Activated CD8-positive, alpha-beta memory T cell treated with anti-CD3 and anti-CD28 coated beads for 48 hours (primary cell): Measurements from ENCODE around the gene BCL2L14.
A peak's percentile ranks its signal among the peaks of the same experiment; 100 is the strongest.

Experiments used
- DNase-seq, 3 experiments: peaks; one replicate each; pipeline ENCODE4 v3.0.0-alpha.2; 2020; ENCODE audit warnings: low read depth in 2 of 3, low spot score in 2 of 3

The BCL2L14 gene

DNA sequence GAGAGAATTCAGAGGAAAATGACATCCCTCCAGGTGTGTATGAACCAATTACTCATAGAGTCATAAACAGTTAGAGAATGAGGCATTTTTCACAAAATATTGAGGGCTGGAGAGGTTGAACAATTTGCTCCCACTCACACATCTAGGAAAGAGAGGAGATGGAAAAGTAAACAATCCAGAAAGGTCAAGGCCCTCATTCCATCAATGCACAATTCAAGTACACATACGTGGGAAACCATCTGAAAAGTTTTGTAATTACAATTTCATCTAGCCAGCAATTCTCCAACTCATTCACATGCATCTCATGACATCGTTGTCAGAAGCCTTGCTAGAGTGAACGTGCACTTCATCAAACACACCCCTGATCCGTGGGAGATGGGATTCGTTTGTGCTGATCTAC lies 15.7 kb upstream of the BCL2L14 start:
- DNase-seq = no peak

DNA sequence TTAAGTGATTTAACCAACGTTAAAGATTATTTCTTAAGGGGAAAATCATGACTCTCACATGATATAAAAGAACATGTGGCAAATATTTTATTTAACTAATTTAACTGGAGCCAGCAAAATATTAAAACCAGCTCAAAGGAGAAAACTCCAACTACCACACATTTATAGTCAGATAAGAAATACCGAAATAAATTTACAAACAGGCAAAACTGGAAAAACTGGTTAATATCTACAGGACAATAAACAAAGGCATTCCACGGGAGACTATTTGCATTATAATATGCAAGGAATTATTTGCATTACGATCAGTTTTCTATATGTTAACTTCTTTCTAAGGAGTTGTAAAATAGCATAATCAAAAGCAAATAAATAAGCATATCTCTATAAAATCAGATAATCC lies 13.8 kb upstream of the BCL2L14 start:
- no peak for DNase-seq

DNA sequence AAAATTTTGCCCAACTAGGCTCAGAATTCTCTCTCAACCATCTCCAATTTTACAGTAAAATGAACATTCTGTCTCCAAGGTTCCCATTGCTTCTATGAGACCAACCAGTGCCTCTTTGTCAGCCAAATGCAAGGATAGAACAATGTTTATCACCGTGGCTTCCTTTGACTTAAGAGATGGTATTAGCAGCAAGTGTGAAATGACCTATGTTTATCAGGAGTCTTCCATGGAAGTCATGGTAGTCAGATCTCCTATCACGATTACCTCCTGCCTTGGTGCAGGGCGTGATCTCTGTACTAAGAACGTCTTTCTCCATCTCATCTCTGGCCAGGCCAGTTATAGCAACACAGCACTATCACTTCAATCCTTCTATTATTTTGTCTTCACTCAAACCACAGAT lies 6.1 kb upstream of the BCL2L14 start:
- no peak for DNase-seq

DNA sequence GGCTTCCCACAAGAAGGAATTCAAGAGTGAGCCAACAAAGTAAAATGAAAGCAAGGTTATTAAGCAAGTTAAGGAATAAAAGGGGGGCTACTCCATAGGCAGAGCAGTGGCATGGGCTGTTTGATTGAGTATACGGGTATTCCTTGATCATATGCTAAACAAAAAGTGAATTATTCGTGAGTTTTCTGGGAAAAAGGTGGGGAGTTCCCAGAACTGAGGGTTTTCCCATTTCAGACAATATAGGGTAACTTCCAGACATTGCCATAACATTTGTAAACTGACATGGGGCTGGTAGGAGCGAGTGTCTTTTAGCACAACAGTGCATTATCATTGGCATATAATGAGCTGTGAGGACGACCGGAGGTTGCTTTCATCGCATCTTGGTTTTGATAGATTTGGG lies 2.0 kb upstream of the BCL2L14 start:
- DNase-seq = no peak

DNA sequence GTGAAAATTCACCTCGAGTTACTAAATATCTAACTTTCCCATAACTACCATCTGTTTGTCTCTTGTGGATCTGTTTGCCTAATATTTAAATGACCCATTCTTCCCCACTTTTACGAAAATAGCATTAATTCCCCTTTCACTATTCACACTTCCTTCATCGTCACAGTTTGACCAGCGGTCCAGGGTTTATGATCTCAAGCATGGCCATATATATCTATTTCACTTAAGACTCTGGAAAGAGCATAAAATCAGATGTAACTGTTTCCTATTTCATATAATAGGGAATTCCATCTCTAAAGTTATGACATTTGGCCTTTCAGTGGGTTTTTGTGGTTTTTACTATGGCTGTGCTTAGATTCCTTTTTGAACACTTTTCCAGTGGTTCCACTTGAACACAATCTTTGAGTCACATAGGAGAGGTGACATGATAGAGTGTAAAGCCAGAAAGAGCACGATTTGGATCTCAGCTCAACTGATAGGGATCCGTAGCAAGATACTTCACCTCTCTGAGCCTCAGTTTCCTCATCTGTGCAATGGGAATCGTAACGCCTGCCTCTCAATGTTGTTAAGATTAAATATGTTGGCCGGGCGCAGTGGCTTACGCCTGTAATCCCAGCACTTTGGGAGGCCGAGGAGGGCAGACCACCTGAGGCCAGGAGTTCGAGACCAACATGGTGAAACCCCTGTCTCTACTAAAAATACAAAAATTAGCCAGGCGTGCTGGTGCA lies 754 bp upstream of the BCL2L14 start:
- no peak for DNase-seq

DNA sequence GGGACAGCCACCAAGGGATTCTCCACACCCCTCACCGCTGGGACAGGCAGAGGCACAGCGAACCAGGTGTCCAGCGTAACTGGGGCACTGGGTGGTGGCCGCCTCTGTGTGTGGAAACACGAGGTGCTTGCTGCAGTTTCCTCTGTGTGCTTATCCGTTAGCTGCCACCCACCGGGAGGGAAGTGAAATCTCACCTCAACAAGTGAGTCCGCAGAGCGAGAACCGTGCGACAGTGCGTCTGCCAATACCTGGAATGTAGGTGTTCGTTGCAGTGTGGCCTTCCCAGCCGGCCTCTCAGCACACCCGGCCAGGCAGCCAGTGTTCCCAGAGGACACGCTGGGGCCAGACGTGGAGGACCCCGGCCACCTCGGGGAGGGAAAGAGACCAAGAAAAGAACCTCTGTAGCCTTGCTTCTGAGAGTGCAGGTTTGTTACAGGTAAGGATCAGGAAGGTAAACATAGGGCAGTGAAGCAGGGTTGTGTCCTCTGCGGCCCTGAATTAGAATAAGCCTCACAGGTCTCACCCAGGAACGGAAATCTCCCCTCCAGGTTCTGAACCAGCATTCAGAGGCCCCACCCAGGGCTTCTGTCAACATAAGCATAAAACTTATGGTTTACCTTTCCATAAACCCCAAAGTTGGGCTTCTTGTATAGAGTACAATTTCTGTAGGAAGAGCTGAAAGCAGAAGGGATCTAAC lies 1.5 kb downstream of the BCL2L14 start:
- DNase-seq = peak in 1 of 3 experiments; percentile 5

DNA sequence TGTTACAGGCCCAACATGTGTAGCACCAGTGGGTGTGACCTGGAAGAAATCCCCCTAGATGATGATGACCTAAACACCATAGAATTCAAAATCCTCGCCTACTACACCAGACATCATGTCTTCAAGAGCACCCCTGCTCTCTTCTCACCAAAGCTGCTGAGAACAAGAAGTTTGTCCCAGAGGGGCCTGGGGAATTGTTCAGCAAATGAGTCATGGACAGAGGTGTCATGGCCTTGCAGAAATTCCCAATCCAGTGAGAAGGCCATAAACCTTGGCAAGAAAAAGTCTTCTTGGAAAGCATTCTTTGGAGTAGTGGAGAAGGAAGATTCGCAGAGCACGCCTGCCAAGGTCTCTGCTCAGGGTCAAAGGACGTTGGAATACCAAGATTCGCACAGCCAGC lies 8.6 kb downstream of the BCL2L14 start:
- DNase-seq = no peak

DNA sequence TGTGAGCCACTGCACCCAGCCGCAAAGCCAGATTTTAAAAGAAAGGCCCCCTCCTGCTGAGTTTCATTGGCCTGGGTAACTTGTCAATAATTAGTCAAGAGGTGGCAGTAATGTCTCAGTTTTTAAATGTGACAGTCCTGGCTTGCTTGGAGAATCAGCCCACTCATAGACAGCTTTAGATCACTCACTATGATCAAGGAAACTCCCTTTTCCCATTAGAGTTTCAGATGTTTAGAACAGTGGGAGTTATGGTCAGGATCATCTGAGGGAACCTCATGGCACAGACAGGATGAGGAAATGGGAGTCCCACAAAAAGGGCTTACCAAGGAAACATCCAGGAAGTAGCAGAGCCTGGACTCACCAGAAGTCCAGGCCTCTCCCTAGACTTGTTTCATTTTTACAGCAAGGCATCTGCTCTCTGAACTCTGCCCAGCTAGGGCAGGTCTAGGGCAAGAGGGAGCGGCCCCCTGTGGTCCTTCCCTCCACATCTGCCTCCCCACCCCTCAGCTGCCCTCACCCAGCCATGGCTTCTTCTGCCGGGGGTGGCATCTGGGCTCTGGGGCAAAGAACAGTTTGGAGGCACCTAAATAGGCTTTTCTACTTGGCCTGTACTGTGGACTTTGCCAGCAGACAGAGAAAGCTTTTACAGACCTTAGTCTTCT lies 11.2 kb downstream of the BCL2L14 start:
- no peak for DNase-seq

DNA sequence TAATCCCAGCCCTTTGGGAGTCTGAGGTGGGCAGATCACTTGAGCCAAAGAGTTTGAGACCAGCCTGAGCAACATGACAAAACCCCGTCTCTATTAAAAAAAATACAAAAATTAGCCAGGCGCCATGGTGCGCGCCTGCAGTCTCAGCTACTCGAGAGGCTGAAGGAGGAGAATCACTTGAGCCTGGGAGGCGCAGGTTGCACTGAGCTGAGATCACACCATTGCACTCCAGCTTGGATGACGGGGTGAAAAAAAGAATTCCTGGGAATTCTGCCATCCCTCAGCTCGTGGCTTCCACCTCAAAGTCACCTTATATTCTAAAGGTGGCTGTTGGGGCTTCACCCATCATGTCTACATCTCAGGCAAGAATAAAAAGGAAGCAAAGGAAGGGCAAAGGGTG lies 12.9 kb downstream of the BCL2L14 start:
- no peak for DNase-seq

DNA sequence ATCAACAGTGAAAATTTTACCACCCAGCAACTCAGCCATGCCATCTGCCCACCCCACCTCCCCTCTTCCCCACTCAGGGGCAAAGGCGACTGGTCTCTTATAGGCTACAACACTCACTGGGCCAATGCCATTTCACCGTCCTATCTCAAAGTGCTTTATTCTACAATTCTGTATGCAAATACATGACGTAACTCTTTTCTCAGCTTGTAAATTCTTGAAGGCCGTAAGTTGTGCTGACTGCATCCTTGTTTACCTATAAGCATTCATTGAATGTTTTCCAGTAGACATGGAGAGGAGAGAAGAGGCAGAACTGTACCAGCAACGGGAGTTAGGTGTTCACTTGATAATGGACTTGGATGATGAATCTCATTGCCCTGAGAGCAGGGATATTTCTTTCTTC lies 15.6 kb downstream of the BCL2L14 start:
- DNase-seq = no peak

DNA sequence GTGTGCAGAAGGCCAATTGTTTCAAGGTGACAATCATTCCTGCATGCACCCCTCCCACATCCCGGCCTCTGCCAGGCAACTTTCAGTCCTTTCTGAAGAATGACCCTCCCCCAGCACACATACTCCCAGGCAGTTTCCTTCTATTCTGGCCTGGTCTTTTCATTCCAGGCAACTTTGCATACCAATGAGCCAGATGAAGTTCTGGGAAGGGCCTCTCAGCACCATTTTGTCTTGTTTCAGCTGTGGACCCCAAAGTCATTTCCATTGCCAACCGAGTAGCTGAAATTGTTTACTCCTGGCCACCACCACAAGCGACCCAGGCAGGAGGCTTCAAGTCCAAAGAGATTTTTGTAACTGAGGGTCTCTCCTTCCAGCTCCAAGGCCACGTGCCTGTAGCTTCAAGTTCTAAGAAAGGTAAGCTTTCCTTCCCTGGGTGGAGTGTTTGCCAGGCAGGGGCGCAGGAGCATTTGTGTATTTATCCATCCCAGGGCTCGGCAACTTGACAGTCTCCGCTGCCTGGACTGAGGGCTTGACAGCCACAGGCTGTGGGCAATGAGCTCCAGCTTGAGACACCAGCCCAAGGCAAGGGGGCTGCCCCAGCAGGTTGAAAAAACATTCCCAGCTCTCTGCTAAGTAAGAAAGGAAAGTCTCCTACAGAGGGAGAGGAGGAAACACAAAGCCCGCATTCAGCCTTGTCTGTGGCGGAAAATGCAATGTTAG lies 16.4 kb downstream of the BCL2L14 start:
- DNase-seq = no peak

DNA sequence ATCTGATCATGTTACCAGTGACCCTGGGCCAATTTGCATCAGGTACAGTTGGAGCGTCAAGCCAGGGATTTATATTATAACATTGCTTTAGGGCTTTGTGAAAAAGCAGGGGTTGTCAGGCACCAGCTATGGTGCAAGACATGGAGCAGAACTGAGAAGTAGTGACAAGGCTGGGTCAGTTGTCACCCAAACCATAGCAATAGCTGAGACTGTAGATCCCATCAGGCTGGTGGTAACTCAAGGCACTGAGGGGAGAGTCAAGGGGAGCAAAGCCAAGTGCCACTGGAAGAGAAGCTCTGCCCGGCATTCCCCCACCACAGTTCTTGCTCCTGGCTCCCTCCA lies 16.9 kb downstream of the BCL2L14 start:
- no peak for DNase-seq

DNA sequence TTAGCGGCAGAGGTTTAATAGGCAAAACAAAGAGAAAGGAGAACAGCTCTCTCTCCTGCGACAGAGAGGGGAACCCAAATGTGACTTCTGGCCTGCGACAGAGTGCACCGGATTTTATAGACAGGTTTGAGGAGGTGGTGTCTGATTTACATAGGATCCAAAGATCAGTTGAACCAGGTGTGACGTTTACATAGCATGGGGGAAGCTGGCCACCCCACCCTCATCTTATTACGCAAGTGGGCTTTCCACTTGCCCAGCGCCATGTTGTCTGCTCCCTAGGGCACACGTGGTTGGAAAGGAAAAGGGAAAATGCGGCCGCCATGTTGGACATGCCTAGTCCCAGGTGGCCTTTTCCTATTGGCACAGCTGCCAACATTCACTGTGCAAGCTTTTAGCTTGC lies 17.4 kb downstream of the BCL2L14 start:
- DNase-seq = no peak

DNA sequence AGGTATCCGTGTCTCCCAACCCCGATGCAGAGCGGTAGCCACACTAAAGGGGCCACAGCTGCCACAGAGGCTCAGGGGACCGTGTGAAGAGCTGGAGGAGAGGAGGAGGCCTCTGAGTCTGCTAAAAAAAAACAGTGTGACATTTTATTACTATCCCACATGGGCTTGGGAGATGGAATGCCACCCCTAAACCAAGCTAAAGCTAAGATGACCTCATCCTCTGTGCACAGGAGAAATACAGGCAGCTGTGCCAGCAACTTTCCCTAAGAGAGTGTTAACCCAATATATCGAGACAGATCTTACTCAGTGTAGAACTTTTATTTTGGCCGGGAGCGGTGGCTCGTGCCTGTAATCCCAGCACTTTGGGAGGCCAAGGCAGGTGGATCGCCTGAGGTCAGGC lies 18.0 kb downstream of the BCL2L14 start:
- DNase-seq = no peak

DNA sequence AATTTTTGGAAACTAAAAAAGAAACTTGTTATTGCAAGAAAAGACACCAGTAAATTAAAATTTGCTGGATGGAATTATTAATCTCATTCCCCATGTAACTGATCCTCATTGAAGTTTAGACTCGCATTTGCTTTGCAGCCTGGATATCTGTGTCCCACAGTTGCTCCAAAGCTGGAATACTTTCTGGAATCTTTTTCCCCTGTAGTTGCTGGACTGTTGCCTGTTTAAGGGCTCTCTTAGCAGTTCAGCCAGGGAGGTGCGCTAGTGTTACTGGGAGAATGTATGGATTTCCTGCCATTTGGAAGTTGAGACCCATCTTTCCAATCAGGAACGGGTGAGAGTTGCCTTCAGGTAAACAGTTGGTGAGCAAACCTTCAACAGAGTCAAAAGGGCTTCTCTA lies 20.3 kb downstream of the BCL2L14 start:
- no peak for DNase-seq

DNA sequence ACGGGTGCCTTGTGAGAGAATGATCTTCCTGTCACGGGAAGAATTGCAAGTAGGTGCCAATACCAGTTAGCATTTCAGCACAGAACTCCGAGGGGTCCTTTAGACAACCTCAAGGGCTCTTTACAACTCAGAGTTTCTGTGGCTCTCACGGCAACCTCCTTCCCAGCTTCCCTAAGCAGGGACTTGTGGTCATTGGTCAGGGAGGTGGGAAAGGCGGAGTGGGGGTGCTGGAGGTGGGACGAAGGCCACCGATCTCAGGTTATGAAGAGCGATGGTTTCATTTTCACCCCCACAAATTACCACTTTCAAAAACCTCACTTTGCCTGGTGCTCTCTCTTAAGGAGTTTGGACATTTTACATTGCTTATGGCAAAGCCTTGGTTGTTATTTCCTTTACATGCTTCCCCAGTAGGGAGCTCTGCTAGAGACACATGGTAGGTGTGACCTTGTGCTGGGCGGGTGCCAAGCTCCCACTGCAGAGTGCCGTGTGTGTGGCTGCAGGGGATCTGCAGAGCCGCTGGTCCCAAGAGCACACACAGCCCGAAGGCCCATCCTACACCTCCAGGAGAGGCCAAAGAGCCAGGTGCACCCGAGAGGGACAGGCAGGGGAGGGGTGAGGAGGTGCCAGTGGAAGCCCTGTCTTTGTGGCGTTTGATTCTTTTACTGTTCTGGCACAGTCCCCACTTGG lies 21.4 kb downstream of the BCL2L14 start:
- no peak for DNase-seq

DNA sequence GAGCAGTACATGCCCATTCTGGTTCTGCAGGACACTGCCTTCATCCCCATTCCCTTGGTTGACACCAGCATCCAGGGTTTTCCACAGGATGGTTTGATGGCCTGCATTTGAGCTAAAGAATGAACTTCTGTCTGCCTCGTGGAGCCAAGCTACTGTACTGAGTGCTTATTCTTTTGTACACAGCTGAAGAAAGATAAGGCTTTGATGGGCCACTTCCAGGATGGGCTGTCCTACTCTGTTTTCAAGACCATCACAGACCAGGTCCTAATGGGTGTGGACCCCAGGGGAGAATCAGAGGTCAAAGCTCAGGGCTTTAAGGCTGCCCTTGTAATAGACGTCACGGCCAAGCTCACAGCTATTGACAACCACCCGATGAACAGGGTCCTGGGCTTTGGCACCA lies 23.7 kb downstream of the BCL2L14 start:
- DNase-seq = no peak

DNA sequence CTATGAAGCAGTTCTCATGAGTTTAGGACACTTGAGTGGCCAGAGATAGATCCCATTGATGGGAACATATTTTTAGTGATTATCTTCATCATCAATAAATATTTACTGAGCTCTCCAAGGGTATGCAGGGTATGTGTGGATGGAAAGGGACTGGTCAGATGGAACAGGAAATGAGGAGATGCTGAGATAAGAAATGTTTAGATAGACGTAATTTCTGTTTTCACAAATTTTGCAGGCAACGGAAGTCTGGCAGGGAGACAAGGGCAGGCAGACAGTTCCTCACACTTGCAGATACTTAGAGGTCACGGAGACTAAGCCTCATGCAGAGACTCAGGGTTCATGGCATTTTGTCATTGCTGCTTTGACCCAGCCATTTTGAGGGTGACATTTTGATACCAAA lies 24.3 kb downstream of the BCL2L14 start:
- no peak for DNase-seq

DNA sequence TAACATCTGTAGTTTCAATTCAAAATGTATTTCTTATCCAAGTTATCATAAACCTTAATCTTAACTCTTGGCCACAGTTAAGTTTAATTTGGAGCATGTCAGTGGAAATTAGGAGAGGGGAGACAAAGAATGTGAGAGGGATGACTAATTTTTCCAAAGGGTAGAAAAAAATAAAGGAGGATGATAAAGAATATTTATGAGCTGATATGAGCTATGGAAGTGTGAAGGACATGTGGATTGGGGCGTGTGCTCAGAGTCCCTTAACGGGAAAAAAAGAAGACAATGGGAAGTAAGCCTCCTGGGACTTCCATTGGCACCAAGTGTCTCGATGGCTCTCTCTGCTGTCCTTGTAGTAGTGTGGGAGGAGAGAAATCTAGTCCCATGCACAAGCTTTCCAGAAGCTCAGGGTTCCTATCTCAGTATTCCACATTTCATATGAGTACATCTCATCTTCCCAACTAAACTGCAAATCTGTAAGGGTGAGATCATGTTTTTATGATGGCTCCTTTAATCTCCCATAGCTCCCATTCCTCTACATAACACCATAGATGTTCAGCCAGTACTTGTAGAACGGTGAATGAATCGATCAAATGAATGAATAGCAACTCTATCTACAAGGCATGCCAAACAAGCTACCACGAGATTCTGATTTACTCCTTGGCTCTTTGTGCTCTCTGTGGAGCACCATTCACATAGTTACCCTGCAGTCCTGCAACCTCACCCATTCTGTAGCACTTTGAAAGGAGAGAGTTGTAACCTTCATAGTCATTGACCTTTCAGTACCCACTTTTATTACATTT lies 27.4 kb downstream of the BCL2L14 start:
- DNase-seq = no peak

DNA sequence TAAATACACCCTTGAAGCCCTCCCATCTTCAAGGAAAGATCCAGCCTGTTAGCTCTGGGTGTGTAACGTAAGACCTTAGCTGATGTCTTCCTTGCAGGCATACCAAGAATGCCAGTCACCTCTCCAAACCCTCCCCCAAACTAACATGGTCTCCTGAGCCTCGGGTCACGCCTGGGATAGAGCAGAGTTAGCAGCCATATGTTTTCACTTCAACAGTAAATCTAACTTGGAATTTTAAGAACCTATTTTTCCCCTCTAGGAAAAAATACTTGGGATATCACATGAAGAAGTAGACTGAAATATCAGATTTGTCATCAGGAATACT lies 27.9 kb downstream of the BCL2L14 start:
- no peak for DNase-seq

DNA sequence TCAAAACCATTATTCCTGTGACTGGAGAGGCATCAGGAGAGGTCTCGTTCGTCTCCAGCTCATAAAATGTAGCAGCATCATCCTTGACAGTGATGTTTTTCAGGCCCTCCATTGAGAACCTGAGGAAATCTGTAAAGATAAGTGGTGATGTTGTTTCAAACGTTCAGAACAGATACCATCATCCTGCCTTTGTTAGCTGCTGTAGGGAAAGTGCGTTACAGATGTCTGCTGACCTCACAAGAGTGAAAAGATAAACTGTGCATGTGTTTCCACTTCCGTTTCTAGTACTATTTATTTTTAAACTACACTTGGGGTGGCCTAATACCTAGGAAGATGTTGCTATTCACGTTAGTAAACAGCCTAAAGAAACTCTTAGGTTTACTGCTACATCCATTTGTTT lies 28.4 kb downstream of the BCL2L14 start:
- no peak for DNase-seq
